Pancreas (tissue), 10 donors: ENCODE measurements around the gene PWWP2B. TPM values are rescaled to one million over a fixed set of nuclear protein-coding genes. Genes with fewer than 3 reads are reported as not detected.

Experiments
- ATAC-seq, 4 donors: fragments of 200-7000 bp; cut with Tn5 transposase; one replicate each; pipeline versions ENCODE4 v1.8.0 to v1.9.1; 2020; ENCODE audit warnings: mild to moderate bottlenecking in 4 of 4, moderate library complexity in 4 of 4
- DNase-seq, 6 donors: peaks; one replicate each; pipeline ENCODE4 v3.0.0-alpha.2; 2020
- FAIRE-seq: peaks from 2 replicates; lab custom pipeline; 2012; peaks lifted over from hg19 to GRCh38; lab: Jason Lieb, UNC
- H3K27ac ChIP-seq, 4 donors: fragments of 200-600 bp; sonication (generic); 1 replicate in 3 of 4; 2 replicates in 1 of 4; pipeline versions ENCODE4 v1.5.0 to v1.8.0; 2020
- H3K27me3 ChIP-seq, 4 donors: fragments of 200-600 bp; one replicate each; pipeline ENCODE4 v1.8.0; 2021
- H3K36me3 ChIP-seq, 3 donors: fragments of 200-600 bp; sonication (generic) in 1 of 3; one replicate each; pipeline versions ENCODE4 v1.5.0 to v1.8.0; 2020 to 2021
- H3K4me1 ChIP-seq, 3 donors: fragments of 200-600 bp; one replicate each; pipeline ENCODE4 v1.8.0; 2021
- H3K4me3 ChIP-seq, 4 donors: fragments of 200-600 bp; sonication (generic) in 2 of 4; one replicate each; pipeline versions ENCODE4 v1.5.0 to v1.8.0; 2020 to 2021
- H3K9me3 ChIP-seq, 4 donors: fragments of 200-600 bp; one replicate each; pipeline ENCODE4 v1.8.0; 2021
- CTCF ChIP-seq, 4 donors: fragments of 200-600 bp; sonication (generic) in 3 of 4; IDR thresholded peaks; one replicate each; pipeline versions ENCODE4 v1.5.0 to v1.8.0; 2021; ENCODE audit warnings: antibody characterized with exemption in 4 of 4
- WGBS, 2 donors: extraction: QIAGEN DNeasy Blood & Tissue Kit; methylation state at CpG; one replicate each; pipeline ENCODE4 v1.1.7; 2013; 5-methylcytosine and 5-hydroxymethylcytosine counted together
- intact Hi-C, 3 donors: fragments of 100-400 bp; cut with DNase I; formaldehyde crosslinking; loops; one replicate each; pipeline versions ENCODE4 v1.11.1 to v1.14.2; 2022
- polyA plus RNA-seq, 2 donors: library from polyadenylated mRNA; stranded (reverse); fragments of 200-250 nt; gene quantifications; one replicate each; pipeline ENCODE4 v1.2.3, GENCODE V29; 2013
- total RNA-seq, 6 donors: library from RNA; stranded (reverse); fragmentation: NEBNext Ultra II Directional in 4 of 6; extraction: Animal tissue kit (Norgen Biotek cat#: 25700) in 4 of 6; gene quantifications; one replicate each; pipeline versions ENCODE4 v1.2.1 to v1.2.4, GENCODE V29; 2021 to 2023
- donor health status: healthy with polysubstance abuse.
- donor health status: DM: no; HTN: no; CAD: no; lungs with moderate emphysema.
- donor health status: DM: no; HTN: no; CAD: no.
- donor health status: control.
- donor health status: control.
- donor health status: Bipolar disorder and iron deficiency.
- donor health status: DM: yes; HTN: yes; CAD: no.
- donor health status: DM: no; HTN: no; CAD: no.
- donor health status: DM: no; HTN: no; CAD: no.
- donor health status: DM: yes; HTN: yes; CAD: no.

PWWP2B gene
- total and polyA plus RNA-seq, 8 donors: 17.8 to 44.1 (median 25.2) TPM

DNA sequence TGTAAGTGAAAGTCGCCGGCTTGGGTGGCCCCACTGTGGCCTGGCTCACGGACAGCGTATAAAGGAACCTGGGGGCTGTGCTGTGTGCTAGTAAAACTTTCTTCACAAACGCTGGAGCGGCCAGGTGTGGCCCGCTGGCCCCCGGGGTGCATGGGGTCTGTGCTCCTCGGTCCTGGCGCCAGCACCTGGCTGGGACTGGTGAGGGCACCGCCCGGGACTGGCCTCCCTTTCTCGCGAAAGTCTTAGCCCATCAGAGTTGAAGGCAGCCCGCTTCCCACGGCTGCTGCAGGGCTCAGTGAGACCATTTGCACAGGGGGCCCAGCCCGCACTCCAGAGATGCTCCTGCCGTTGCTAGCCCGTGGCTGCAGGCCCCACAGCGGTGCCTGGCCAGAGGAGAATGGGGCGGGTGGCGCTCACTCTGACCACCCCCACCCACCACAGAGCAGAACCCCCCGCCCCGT, 5.8 kb downstream of the PWWP2B start:
- no peak overlapping the region for H3K27ac ChIP-seq
- TF ChIP-seq CTCF (IDR thresholded peaks at IDR 0.05): no peak
- 79 to 81% methylated on average over 24 of the region's 24 CpGs for WGBS, 2 donors

DNA sequence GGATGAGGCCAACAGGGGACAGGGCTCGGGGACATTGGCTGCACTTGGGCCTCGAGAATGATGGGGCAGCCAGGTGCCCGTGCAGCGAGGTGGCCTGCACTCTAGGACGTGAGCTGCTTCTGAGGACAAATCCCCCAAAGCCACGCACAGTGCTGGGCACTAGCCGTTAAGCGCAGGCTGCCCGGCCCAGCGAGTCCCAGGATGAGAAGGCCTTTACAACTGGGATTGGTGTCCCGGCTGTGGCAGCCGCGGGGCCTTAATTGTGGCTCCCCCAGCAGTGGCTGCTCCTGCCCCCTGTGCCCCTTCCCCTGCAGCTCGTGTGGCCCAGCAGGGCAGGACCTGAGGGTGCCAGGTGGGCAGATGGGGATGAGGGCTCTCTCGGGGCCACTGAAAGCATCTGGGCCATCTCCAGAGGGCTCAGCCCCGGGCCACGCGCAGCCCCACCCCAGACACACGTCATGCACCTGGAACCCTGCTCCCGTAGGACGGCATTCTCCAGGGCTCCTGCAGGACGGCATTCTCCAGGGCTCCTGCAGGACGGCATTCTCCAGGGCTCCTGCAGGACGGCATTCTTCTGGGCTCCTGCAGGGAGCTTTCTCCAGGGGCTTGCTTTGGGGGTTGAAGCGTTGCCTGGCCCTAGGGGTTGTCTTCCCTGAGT, 6.6 kb downstream of the PWWP2B start:
- H3K36me3 ChIP-seq: peaks cover 0 to 18% (median 16%) of the 10 kb centered on the region in 3 donors
- TF ChIP-seq CTCF (IDR thresholded peaks at IDR 0.05): no peak
- no peak for ATAC-seq
- no peak for FAIRE-seq
- peaks cover 45 to 65% (median 61%) of the 10 kb centered on the region in 3 donors for H3K4me1 ChIP-seq
- intact Hi-C loops: no loop called here
- H3K9me3 ChIP-seq: no peaks in the 10 kb centered on the region
- H3K4me3 ChIP-seq: no peak overlapping the region
- DNase-seq: peak; percentile 26 to 62 (median 37)
- no peaks in the 10 kb centered on the region for H3K27me3 ChIP-seq
- 46 to 56% methylated on average over 25 of the region's 25 CpGs for WGBS, 2 donors
- H3K27ac ChIP-seq: peak overlapping the region in 3 of 4 donors; percentile 42 to 45 (median 44)

More for the DNA sequence above, 5.8 kb downstream of the PWWP2B start:
- H3K36me3 ChIP-seq: peaks cover 0 to 18% (median 16%) of the 10 kb centered on the region in 3 donors
- intact Hi-C loops: no loop called here
- DNase-seq (peak; percentile 17 to 77 (median 27)), FAIRE-seq (no peak), ATAC-seq (no peak)
- no peaks in the 10 kb centered on the region for H3K9me3 ChIP-seq
- no peak overlapping the region for H3K4me3 ChIP-seq
- no peaks in the 10 kb centered on the region for H3K27me3 ChIP-seq
- H3K4me1 ChIP-seq: peaks cover 43 to 61% (median 53%) of the 10 kb centered on the region in 3 donors

DNA sequence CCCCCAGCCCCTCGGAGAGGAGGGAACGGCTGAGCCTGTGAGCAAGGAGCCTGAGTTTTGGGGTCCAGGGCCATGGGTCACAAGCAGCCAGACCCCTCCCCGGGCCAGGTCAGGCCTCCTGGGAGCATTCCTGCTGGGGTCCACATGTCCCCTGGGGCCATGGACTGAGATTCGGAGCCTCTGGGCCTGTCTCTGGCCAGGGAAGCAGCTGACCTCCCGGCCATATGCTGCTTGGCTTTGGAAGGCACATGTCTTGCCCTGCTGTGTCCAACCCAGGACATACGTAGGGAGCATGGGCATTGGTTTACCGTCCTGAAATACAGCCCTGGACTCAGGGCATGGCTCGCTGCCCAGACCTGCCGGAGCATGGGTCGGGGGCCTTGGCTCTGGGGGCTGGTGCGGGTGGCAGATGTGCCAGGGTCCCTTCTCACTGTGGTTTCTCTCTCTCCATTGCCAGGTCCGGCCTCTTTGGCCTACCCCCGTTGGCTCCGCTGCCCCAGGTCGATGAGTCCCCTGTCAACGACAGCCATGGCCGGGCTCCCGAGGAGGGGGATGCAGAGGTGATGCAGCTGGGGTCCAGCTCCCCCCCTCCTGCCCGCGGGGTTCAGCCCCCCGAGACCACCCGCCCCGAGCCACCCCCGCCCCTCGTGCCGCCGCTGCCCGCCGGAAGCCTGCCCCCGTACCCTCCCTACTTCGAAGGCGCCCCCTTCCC, 7.3 kb downstream of the PWWP2B start:
- no peak for TF ChIP-seq CTCF (IDR thresholded peaks at IDR 0.05)
- WGBS, 2 donors: 68 to 70% methylated on average over 28 to 32 of the region's 32 CpGs
- ATAC-seq: no peak
- H3K27me3 ChIP-seq: no peaks in the 10 kb centered on the region
- DNase-seq: peak; percentile 20 to 84 (median 41)
- FAIRE-seq: no peak
- intact Hi-C loops: no loop called here
- no peak overlapping the region for H3K4me3 ChIP-seq
- peak overlapping the region in 3 of 4 donors; percentile 42 to 45 (median 44) for H3K27ac ChIP-seq
- no peaks in the 10 kb centered on the region for H3K9me3 ChIP-seq
- peaks cover 49 to 65% (median 65%) of the 10 kb centered on the region in 3 donors for H3K4me1 ChIP-seq
- peaks cover 0 to 18% (median 16%) of the 10 kb centered on the region in 3 donors for H3K36me3 ChIP-seq

DNA sequence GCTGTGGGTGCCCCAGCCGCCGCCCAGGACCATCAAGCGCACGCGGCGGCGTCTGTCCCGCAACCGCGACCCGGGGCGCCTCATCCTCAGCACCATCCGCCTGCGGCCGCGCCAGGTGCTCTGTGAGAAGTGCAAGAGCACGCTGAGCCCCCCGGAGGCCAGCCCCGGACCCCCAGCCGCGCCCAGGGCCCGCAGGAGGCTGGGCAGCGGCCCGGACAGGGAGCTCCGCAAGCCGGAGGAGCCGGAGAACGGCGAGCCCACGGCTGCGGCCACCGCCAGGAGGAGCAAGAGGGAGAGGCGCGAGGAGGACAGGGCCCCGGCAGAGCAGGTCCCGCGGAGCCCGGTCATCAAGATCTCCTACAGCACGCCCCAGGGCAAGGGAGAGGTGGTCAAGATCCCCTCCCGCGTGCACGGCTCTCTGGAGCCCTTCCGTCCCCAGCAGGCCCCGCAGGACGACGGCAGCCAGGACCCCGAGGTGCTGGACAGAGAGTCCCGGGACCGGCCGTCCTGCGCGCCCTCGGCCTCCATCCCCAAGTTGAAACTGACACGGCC, 8.0 kb downstream of the PWWP2B start:
- no peak overlapping the region for H3K4me3 ChIP-seq
- peaks cover 0 to 18% (median 16%) of the 10 kb centered on the region in 3 donors for H3K36me3 ChIP-seq
- H3K27ac ChIP-seq: no peak overlapping the region
- DNase-seq: peak in 2 of 6 donors; percentile 59 to 61
- intact Hi-C loops: no loop called here
- FAIRE-seq: no peak
- H3K27me3 ChIP-seq: no peaks in the 10 kb centered on the region
- WGBS, 2 donors: 86 to 89% methylated on average over 50 to 54 of the region's 54 CpGs
- no peak for ATAC-seq
- no peaks in the 10 kb centered on the region for H3K9me3 ChIP-seq
- TF ChIP-seq CTCF (IDR thresholded peaks at IDR 0.05): no peak
- peaks cover 55 to 65% (median 65%) of the 10 kb centered on the region in 3 donors for H3K4me1 ChIP-seq
